Lower lobe of right lung (tissue), 2 donors: ENCODE measurements around the gene NFIA. TPM values are rescaled to one million over a fixed set of nuclear protein-coding genes. Genes with fewer than 3 reads are reported as not detected.
"Not testable (repeated sequence)": the region's sequence is repeated elsewhere in the genome, so short reads cannot be mapped to it uniquely, and the experiment has no call there.

Experiments used
- ATAC-seq, 2 donors: fragments of 200-7000 bp; cut with Tn5 transposase; one replicate each; pipeline ENCODE4 v1.9.1; 2020 to 2022; ENCODE audit warnings: mild to moderate bottlenecking in 2 of 2, moderate library complexity in 2 of 2
- DNase-seq: peaks from one replicate; pipeline ENCODE4 v3.0.0-alpha.2; 2020
- H3K27ac ChIP-seq: fragments of 200-600 bp; one replicate; pipeline ENCODE4 v1.8.0; 2022
- H3K27me3 ChIP-seq: fragments of 200-600 bp; one replicate; pipeline ENCODE4 v1.8.0; 2022; ENCODE audit warnings: low read depth
- H3K36me3 ChIP-seq: fragments of 200-600 bp; one replicate; pipeline ENCODE4 v1.8.0; 2022; ENCODE audit warnings: mild to moderate bottlenecking
- H3K4me1 ChIP-seq: fragments of 200-600 bp; one replicate; pipeline ENCODE4 v1.8.0; 2022
- H3K4me3 ChIP-seq: fragments of 200-600 bp; one replicate; pipeline ENCODE4 v1.8.0; 2022; ENCODE audit warnings: mild to moderate bottlenecking
- H3K9me3 ChIP-seq: fragments of 200-600 bp; one replicate; pipeline ENCODE4 v1.8.0; 2022
- CTCF ChIP-seq: fragments of 200-600 bp; IDR thresholded peaks from one replicate; pipeline ENCODE4 v1.8.0; 2022; ENCODE audit warnings: antibody characterized with exemption, mild to moderate bottlenecking
- intact Hi-C: fragments of 100-400 bp; cut with DNase I; formaldehyde crosslinking; loops from one replicate; pipeline ENCODE4 v1.11.0; 2022
- total RNA-seq: library from RNA; stranded (reverse); fragmentation: NEBNext Ultra II Directional; extraction: Animal tissue kit (Norgen Biotek cat#: 25700); gene quantifications from one replicate; pipeline ENCODE4 v1.2.1, GENCODE V29; 2021
- donor health status: DM: no; HTN: yes; CAD: no; lungs with severe emphysema.

Gene NFIA
- total RNA-seq, 1 donor from 2014 or later: 70.0 TPM

- ATAC-seq: no peak
- DNase-seq: no peak
- Histone ChIP-seq H3K4me1 (peaks cover 38% of the 10 kb centered on the region), H3K27me3 (no peaks in the 10 kb centered on the region), H3K27ac (no peak overlapping the region), H3K36me3 (no peaks in the 10 kb centered on the region), H3K9me3 (no peaks in the 10 kb centered on the region), H3K4me3 (no peak overlapping the region)
- intact Hi-C loops: no loop called here
- TF ChIP-seq CTCF: no peak
Observed at GRCh38 chr1:61122389-61122788, 40.0 kb downstream of the NFIA start.

GRCh38 chr1:61123326-61123725, 41.0 kb downstream of the NFIA start:
- intact Hi-C loops: no loop called here
- Histone ChIP-seq H3K4me1 (peaks cover 37% of the 10 kb centered on the region), H3K27ac (no peak overlapping the region), H3K9me3 (no peaks in the 10 kb centered on the region), H3K4me3 (no peak overlapping the region), H3K27me3 (no peaks in the 10 kb centered on the region), H3K36me3 (no peaks in the 10 kb centered on the region)
- ATAC-seq (no peak), DNase-seq (no peak)
- no peak for TF ChIP-seq CTCF

GRCh38 chr1:61124078-61124477, 41.7 kb downstream of the NFIA start:
- Histone ChIP-seq H3K4me3 (no peak overlapping the region), H3K36me3 (no peaks in the 10 kb centered on the region), H3K4me1 (peaks cover 33% of the 10 kb centered on the region), H3K27me3 (no peaks in the 10 kb centered on the region), H3K9me3 (no peaks in the 10 kb centered on the region), H3K27ac (no peak overlapping the region)
- no peak for TF ChIP-seq CTCF
- intact Hi-C loops: no loop called here
- no peak for ATAC-seq
- no peak for DNase-seq

GRCh38 chr1:61124696-61125095, 42.3 kb downstream of the NFIA start:
- no peaks in the 10 kb centered on the region for H3K36me3 ChIP-seq
- no peak for ATAC-seq
- H3K9me3 ChIP-seq: no peaks in the 10 kb centered on the region
- H3K4me1 ChIP-seq: peaks cover 28% of the 10 kb centered on the region
- no peaks in the 10 kb centered on the region for H3K27me3 ChIP-seq
- intact Hi-C loops: no loop called here
- H3K27ac ChIP-seq: no peak overlapping the region
- H3K4me3 ChIP-seq: no peak overlapping the region
- TF ChIP-seq CTCF: no peak
- no peak for DNase-seq

- ATAC-seq (no peak), DNase-seq (no peak)
- Histone ChIP-seq H3K36me3 (no peaks in the 10 kb centered on the region), H3K27ac (no peak overlapping the region), H3K4me1 (peaks cover 22% of the 10 kb centered on the region), H3K27me3 (no peaks in the 10 kb centered on the region), H3K4me3 (no peak overlapping the region), H3K9me3 (no peaks in the 10 kb centered on the region)
- intact Hi-C loops: no loop called here
- TF ChIP-seq CTCF: no peak
Observed at GRCh38 chr1:61125263-61125662, 42.9 kb downstream of the NFIA start.

- no peak for DNase-seq
- no peaks in the 10 kb centered on the region for H3K27me3 ChIP-seq
- ATAC-seq: no peak
- H3K9me3 ChIP-seq: no peaks in the 10 kb centered on the region
- TF ChIP-seq CTCF: no peak
- H3K4me1 ChIP-seq: peaks cover 16% of the 10 kb centered on the region
- H3K36me3 ChIP-seq: no peaks in the 10 kb centered on the region
- H3K27ac ChIP-seq: no peak overlapping the region
- intact Hi-C loops: no loop called here
- no peak overlapping the region for H3K4me3 ChIP-seq
Observed at GRCh38 chr1:61125895-61126294, 43.5 kb downstream of the NFIA start.

- peaks cover 13% of the 10 kb centered on the region for H3K4me1 ChIP-seq
- H3K36me3 ChIP-seq, H3K9me3 ChIP-seq, H3K27ac ChIP-seq, DNase-seq, ATAC-seq, intact Hi-C loops, H3K27me3 ChIP-seq, H3K4me3 ChIP-seq: not testable (repeated sequence)
Observed at GRCh38 chr1:61126843-61127242, 44.5 kb downstream of the NFIA start.
